ENCODE results near the gene PELO.
"Not testable (repeated sequence)": the region's sequence is repeated elsewhere in the genome, so short reads cannot be mapped to it uniquely, and the experiment has no call there.

The PELO gene, protein sequence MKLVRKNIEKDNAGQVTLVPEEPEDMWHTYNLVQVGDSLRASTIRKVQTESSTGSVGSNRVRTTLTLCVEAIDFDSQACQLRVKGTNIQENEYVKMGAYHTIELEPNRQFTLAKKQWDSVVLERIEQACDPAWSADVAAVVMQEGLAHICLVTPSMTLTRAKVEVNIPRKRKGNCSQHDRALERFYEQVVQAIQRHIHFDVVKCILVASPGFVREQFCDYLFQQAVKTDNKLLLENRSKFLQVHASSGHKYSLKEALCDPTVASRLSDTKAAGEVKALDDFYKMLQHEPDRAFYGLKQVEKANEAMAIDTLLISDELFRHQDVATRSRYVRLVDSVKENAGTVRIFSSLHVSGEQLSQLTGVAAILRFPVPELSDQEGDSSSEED

DNA sequence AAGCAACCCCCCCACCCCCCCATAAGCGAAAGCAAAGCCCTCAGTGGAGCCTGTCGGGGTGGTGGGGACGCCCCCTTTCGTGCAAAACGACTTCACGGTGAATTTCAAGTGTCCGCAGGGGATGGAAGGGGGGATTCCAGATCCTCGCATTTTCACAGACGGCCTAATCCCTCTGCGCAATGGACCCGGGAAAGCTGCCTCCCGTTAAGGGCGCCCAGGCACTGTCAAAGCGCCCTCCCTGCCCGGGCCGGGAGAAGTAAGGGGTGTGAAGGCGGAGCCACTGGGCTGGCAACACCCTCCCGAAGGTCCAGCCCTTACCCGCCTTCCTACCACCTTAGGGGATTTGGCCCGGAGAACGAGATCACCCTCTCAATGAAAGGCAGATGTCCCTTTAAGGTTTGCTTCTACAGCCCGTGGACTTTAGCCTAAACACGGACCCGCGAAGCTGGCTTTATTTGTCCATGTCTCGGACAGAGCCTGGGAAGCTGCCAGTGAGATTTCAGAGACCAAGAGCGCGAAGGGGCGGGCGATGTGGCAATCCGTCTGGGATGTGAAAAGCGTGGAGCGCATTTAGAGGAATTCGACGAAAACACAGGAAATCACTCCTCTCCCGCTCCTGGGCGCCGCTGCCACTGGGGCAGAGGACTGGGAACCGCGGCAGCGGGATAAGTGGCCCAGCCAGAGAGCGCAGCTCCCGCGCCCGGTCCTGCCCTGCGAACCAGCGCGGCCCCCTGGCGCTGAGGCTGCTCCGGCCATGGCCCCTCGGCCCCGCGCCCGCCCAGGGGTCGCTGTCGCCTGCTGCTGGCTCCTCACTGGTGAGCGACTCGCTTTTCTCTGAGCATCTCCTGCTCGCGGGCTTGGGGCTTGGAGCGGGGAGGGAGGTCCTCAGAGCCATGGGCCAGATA is at the start of gene PELO, which contains the start of gene ITGA1:
Gene PELO (plus strand): TSS at position 317 of the 905 bp plus-strand sequence. CDS start 12,479 bp downstream, outside the sequence.
Gene ITGA1 (plus strand): TSS at position 317 of the 905 bp plus-strand sequence. CDS start 438 bp downstream, at position 755.
- peak; percentile 40 for DNase-seq (ENCODE audit: low spot score)

DNA sequence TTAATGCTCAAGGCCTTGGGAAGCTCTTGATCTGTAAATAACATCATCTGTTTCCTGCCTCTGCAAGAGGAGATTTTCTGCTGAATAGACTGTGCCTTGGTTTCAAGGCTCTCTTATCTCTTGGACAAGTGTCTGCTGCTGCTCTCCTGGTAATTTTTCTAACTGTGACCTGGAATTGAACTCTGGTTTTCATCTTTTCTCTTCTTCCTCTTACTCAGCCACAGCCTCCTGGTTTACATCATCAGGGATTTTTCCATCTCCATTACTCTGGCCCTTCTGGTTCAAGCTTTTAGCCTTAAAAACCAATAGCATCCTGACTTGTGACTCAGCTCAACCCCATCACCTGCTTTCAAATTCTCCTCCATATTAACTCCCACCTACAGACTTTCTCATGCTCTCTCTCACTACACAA is 49.6 kb upstream of the PELO start:
- no peak for DNase-seq (ENCODE audit: low spot score)

DNA sequence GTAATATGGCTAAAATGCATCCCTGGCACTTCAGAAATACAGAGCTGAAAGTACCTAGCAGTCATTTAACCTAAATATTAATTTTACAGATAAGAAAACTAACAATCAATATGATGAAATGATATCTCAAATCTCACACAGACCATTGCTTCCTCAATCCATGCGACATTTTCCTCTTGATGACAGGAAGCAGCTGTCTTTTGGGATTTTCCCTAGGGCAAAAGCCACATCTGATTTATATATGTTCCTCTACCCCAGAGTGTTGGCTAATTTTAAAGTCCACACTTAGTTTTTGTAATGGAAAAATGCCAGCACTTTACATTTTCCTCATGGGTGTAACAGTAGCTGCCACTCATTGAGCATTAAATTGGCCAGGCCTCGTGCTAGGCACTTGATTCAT is 47.7 kb upstream of the PELO start:
- no peak for DNase-seq (ENCODE audit: low spot score)

DNA sequence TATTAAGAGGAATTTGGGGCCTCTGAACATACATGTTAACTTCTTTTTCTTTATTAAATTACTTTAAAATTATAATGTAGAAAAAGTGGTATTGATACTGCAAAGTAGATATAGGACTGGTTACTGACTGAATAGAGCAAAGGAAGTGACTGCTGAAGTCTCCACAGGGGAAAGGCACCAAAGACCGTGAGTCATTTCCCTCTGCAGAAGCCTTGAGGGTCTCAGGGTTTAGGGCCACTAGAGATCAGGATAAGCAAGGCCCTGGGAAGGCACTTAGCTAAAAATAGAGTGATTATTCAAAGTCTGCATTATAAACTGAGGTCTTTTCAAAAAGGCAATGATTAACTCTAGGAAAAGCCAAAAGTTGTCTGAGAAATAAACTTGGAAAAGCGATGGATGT is 44.7 kb upstream of the PELO start:
- DNase-seq (ENCODE audit: low spot score), result no peak

DNA sequence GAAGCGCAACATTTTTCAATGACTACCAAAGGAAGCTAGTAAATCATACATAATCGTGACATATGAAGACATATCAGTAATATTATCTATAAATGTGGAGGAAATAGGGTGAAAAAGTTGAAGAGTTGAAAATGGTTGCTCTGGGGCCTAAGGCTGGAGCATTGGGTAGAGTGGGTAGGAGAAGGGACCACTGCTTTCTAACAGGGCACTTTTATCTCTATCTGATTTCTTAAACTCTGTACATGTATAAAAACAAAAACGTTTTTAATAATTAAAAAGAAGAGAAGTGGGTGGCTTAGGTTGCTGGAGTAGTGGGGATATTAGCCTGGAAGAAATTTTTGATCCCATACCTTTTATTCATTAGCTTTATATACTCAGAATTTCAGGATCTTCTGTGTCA is 44.2 kb upstream of the PELO start:
- DNase-seq (ENCODE audit: low spot score), result no peak

DNA sequence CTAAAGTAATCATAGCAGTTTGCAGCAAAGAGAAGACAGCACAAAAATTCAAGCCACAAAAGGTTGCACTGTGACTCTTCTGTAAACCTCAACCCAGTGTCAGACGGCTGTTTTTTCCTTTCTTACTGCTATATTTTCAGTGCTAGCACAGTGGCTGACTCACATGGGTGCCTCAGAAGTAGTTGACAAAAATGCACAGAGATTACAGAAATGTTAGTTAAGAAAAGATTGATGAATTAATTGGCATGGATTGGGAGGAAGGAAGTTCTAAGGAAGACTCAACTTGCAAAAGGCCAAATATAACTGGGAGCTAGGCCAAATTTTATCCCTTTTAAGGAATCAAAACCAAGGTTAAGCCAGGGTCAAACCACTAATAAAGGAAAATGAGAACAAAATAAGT is 43.7 kb upstream of the PELO start:
- no peak for DNase-seq (ENCODE audit: low spot score)

DNA sequence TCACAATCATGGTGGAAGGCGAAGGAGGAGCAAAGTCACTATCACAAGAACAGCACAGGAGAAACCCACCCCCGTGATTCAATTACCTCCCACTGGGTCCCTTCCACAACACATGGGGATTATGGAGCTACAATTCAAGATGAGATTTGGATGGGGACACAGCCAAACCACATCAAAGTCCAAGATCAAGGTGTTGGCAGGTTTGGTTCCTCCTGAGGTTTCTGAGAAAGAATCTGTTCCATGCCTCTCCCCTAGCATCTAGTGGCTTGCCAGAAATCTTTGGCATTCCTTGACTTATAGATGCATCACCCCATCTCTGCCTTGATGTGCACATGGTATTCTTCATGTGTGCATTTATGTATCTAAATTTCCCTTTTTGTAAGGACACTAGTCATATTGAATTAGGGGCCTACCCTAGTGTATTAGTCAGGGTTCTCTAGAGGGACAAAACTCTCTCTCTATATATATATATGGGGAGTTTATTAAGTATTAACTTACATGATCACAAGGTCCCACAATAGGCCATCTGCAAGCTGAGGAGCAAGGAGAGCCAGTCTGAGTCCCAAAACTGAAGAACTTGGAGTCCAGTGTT is 42.8 kb upstream of the PELO start:
- DNase-seq (ENCODE audit: low spot score), result not testable (repeated sequence)

DNA sequence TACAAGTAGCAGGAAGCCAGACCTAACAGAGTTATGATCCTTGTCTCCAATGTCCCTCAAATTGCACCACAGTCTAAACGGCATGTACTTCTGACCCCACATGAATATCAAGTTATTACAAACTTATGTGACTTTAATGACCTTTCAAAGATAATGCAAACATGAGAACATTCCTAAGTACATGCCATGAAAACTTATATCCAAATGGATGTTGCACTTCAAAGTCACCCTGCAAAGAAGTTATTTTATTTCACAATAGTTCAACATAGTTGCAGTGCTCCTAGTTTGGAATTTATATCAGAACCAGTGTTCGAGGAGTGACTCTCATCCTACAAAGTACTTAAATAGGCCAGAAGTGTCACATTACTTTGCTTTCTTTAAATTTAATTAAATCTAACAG is 41.2 kb upstream of the PELO start:
- no peak for DNase-seq (ENCODE audit: low spot score)

DNA sequence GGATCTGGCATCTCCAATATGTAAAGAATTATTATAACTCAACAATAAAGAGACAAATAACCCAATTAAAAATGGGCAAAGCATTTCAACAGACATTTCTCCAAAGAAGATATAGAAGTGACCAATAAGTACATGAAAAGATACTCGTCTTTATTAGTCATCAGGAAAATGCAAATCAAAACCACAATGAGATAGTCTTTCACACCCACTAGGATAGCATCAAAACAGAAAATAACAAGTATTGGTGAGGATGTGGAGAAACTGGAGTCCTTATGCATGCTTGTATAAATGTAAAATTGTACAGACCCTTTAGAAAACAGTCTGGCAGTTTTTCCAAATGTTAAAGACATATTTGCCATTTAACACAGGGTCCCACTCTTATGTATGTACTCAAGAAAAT is 39.1 kb upstream of the PELO start:
- DNase-seq (ENCODE audit: low spot score), result no peak

DNA sequence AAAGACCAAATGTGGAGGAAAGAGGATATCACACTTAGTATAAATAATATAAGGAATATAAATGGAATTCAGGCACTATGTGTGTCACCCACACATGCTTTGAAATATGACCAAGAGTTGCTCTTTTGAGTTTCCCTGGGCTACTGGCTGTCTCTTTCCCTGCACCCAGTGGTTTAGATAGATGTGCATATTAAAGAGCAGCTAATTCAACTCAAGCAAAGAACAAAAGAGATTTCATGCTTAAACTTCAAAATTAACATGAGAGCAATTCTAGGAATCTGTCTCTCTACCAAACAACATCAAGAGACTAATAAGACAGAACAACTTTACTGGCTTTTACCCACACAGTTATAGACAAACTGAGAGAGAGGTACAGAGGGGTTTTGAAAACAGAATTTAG is 38.0 kb upstream of the PELO start:
- no peak for DNase-seq (ENCODE audit: low spot score)

DNA sequence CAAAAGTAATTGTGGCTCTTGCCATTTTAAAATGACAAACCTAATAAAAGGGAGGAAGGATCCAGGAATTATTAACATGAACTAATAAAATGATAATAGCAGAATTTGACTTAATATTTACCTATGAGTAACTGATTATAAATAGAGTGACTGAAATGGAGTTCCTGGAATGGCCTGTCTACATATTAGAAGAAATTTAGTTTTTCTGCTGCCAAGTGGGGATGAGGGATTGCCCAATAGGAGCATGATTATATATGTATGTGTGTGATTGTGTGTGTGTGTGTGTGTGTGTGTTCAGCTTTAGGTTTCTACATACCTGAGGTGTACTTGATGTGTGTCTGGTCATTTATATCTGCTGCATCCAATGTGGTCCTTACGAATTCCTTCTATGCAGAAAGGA is 36.6 kb upstream of the PELO start:
- no peak for DNase-seq (ENCODE audit: low spot score)

DNA sequence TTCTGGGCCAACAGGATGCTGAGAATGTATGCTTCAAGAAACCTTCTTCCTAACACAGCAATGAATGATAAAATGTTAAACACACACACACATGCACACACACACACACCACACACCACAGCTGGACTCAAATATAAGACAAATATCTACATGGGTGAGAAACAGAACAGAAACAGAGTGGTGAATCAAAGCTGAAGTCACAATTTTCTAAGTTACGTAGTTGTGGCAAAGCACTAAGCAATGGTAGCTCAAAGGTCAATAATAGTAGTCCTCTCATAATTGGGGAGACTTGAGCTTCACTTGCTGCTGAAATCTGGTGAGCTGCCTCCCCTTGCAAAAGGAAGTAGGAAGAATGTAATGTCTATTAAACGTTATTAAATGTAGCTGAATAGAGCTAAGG is 33.7 kb upstream of the PELO start:
- DNase-seq (ENCODE audit: low spot score), result no peak

DNA sequence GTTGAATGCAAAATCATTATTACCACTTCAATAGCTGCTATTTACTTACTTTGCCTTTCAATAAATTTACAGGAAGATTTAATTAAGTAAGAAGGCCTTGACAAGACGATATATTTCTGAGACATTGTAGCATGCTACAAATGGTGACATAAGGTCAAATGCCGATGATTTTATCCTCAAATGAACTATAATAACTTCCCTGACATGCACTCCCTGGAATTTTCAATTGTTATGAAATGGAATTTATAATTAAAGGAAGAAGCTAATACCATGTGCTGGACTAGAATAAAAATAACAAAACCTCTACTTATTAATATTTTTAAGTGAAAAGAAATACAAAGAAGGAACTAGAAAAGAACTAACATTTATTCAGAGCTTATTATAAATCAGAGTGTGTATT is 30.2 kb upstream of the PELO start:
- no peak for DNase-seq (ENCODE audit: low spot score)

DNA sequence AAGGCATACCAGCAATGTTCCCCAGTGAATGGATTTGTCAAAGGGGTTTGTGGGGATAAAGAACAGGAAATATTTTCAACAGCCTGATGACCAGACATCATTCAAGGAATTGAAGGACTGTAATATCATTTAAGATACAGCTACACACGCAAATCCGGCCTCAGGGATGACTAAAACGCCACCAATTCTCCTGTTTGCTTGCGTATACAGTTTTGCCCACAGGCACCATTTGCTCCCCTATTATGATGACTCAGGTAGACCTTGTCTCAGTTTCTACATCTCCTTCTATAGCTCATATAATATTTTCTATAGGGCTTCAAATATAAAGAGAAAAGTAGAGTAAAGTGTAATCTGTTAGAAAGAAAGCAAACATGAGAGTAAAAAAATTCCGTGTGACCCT is 29.7 kb upstream of the PELO start:
- no peak for DNase-seq (ENCODE audit: low spot score)

DNA sequence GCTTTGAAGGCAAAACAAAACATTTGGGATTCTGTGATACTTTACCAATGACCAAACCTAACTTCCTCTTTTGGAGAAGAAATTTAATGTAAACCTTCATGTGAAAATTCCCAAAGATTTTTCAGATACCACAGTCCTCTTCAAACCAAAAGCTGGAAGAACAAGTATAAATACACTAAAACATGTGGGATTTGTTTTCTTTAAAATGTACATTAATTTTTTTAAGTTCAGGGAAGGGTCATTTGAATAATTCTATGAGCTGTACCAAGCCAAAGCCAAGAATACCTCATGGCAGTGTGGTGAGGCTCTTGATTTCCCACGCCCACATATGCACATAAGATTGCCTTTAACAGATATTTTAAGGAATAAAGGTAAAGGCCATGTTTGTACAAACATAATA is 28.4 kb upstream of the PELO start:
- no peak for DNase-seq (ENCODE audit: low spot score)

DNA sequence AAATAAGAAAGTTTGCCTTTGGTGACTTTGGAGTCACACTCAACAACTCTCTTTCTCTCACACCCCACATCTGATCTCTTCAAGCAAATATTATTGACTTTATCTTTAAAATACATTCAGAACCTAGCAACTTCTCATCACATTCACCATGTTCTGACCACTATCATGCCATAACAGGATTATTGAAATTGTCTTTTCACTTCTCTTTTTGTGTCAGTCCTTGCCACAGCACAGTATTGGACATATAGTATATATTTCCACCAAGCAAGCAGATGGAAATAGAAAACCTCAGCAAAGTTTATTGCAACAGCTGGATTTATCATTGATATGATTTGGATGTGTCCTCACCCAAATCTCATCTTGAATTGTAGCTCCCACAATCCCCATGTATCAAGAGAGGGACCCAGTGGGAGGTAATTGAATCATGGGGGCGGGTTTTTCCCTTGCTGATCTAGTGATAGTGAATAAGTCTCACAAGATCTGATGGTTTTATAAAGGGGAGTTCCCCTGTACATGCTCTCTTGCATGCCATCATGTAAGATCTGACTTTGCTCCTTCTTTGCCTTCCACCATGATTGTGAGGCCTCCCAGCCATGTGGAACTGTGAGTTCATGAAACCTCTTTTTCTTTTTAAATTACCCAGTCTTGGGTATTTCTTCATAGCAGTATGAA is 26.9 kb upstream of the PELO start:
- DNase-seq (ENCODE audit: low spot score), result no peak

DNA sequence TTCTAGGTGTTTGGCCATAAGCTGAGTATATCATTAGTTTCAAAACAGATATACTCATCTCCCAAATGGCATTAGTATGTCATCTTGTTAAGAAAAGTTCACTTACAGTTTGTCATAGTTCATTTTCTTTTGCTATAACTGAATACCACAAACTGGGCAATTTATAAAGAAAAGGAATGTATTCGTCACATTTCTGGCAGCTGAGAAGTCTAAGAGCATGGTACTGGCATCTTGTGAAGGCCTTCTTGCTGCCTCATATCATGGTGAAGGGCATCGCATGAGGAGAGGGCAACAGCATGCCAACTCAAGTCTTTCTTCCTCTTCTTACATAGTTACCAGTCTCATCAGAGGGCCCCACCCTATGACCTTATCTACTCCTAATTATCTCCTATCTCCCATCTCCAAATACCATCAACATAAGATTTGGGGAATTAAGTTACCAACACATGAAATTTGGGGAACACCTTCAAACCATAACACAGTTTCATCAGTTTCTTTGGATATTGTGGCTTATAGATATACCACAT is 20.4 kb upstream of the PELO start:
- no peak for DNase-seq (ENCODE audit: low spot score)

DNA sequence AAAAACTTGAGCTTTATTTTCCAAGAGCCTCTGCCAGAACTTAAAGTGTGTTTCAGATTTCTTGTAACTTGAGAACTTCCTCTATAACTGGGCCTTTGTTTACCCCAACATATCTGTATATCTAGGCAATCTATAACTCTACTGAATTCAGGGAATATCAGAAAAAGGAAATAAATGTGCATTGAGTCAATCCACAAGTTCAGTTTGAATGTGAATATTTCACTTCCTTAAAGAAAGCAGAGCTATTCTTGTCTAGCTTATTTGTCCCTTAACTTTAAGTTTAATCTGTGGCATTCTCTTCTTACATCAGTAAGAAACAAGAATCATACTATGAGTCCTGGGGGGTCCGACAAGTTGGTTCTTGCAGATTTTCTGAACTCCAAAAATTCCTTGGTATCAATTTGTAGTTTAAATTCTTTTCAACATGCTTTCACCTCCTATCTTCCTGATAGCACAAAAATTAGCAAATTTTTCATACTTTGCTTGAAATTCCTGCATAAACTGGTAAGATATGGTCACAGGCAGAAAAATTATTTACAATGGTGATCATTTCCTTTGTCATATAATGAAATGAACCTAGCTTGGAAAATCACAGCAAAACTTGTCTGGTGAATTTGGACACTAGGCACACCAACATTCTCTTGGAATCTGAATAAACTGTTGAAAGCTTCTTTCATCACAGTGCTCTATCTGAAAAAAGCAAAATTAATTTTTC is 19.8 kb upstream of the PELO start:
- no peak for DNase-seq (ENCODE audit: low spot score)

DNA sequence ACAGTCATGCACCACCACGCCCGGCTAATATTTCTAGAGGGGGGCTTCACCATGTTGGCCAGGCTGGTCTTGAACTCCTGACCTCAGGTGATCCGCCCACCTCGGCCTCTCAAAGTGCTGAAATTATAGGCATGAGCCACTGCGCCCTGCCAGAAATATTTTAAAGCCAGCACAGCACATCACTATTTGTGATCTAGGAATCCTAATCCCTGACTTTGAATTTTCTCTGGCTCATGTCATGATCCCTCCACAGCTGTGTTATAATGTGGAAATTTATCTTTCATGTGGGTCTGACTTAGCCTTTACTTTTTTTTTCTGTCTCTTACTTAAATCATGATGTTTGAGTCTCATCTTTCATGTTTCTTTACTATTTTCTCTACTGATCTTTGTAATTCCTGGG is 18.7 kb upstream of the PELO start:
- no peak for DNase-seq (ENCODE audit: low spot score)

DNA sequence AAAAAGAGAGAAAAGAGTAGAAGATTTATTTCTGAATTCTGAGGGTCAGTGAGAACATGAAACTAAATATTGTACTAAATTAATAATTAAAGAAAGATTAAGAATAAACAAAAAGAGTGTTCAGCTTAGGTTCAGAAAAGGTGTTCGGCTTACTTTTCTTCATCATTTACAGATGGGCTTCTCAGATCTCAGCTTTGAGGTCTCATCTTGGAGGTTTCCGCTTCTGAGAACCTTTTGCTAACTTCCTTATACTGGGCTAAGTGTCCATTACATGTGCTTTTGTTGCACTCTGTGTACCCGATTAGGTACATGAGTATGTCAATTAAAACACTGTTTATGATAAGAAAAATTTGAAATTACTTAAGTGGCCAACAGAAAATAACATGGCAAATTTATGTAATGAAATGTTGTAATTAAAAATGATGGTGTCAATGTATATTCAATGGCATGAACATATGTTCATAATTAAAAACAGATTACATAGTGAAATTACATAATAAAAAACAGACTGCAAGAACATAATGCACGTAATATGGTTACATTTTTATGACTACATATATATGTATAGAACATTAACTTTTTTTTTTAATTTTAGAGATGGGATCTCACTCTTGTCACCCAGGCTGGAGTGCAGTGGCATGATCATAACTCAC is 17.3 kb upstream of the PELO start:
- DNase-seq (ENCODE audit: low spot score), result no peak

Measured in HuH-7.5 (cell line).